Measurements from ENCODE around the gene ACHE. TPM values are rescaled to one million over a fixed set of nuclear protein-coding genes. Genes with fewer than 3 reads are reported as not detected.

The ACHE gene
- total and polyA plus RNA-seq, 2 of the 13 experiments (the other 11 are each of a cell fraction or from before 2014, with no cell fraction given): 0.18 to 0.40 TPM

- TF ChIP-seq RNF219 (CRISPR knock-in tag; IDR thresholded peaks at IDR 0.05): no peak
- TF ChIP-seq PTBP1 (IDR thresholded peaks at IDR 0.05; ENCODE audit: low read depth, low read length, poor library complexity, severe bottlenecking): no peak
- TF ChIP-seq HDAC1 (CRISPR knock-in tag; IDR thresholded peaks at IDR 0.05): peak; percentile 19; the same call in 1 of the 2 replicates
- 0 out of 2 replicates have a peak, but pooled peaks have one; percentile 57 for TF ChIP-seq MYNN (CRISPR knock-in tag; IDR thresholded peaks at IDR 0.05; ENCODE audit: low read depth)
- TF ChIP-seq SPEN (CRISPR knock-in tag; IDR thresholded peaks at IDR 0.05; ENCODE audit: low read depth): no peak
- no peak for TF ChIP-seq ZBTB14 (CRISPR knock-in tag; IDR thresholded peaks at IDR 0.05)
- no peak for TF ChIP-seq ZNF703 (CRISPR knock-in tag; IDR thresholded peaks at IDR 0.05; ENCODE audit: borderline replicate concordance)
- TF ChIP-seq RFXAP (CRISPR knock-in tag; IDR thresholded peaks at IDR 0.05; ENCODE audit: borderline replicate concordance): no peak
- no peak; the same call in 1 of the 2 replicates for TF ChIP-seq SIN3A (IDR thresholded peaks at IDR 0.05; ENCODE audit: borderline replicate concordance, low read depth, low read length)
- TF ChIP-seq ZNF816 (CRISPR knock-in tag; IDR thresholded peaks at IDR 0.05; ENCODE audit: borderline replicate concordance): no peak
- TF ChIP-seq SP4 (CRISPR knock-in tag; IDR thresholded peaks at IDR 0.05): no peak
- no peak for TF ChIP-seq YY1 (IDR thresholded peaks at IDR 0.05; ENCODE audit: insufficient read depth, insufficient replicate concordance, low read depth, low read length)
- TF ChIP-seq ZGPAT (CRISPR knock-in tag; IDR thresholded peaks at IDR 0.05): no peak
- TF ChIP-seq ZNF354B (CRISPR knock-in tag; IDR thresholded peaks at IDR 0.05): no peak
- no peak for TF ChIP-seq E2F2 (CRISPR knock-in tag; IDR thresholded peaks at IDR 0.05; ENCODE audit: borderline replicate concordance)
- TF ChIP-seq RNF2 (conservative IDR thresholded peaks at IDR 0.05; ENCODE audit: low read depth): peak; percentile 40
- no peak for TF ChIP-seq ZNF574 (CRISPR knock-in tag; IDR thresholded peaks at IDR 0.05)
- TF ChIP-seq TBL1XR1 (IDR thresholded peaks at IDR 0.05; ENCODE audit: borderline replicate concordance, low read length, partially characterized antibody): no peak
- TF ChIP-seq ZBTB21 (CRISPR knock-in tag; IDR thresholded peaks at IDR 0.05): no peak
- peak; percentile 13; the same call in 1 of the 2 replicates for TF ChIP-seq NFYC (CRISPR knock-in tag; IDR thresholded peaks at IDR 0.05)
Measured at GRCh38 chr7:100895956-100896731, 456 bp upstream of the ACHE start (continued).

Data from HepG2 (cell line).